ENCODE data around the gene PLCH1. TPM values are rescaled to one million over a fixed set of nuclear protein-coding genes. Genes with fewer than 3 reads are reported as not detected.

PLCH1 gene
- total RNA-seq, 1 experiment from 2014 or later = 0.78 TPM

DNA sequence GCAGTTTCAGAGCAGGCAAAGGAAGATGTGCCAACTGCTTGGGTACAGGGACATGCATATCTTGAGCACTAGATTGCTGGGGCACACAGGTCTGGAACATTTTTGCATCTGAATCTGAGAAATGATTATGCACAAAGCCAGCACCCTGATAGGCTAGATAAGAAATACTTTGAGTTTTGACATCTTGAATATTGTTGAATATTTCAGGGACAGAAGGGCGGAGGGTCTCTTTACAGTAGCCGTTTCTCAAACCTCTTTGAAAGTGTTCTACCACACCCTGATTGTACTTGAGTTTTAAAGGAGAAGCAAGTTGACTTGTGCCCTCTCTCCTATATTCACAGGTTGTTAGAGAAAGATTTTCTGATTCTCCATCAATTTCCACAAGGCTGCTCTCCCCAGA lies 263.3 kb downstream of the PLCH1 start:
- DNase-seq (ENCODE audit: low spot score) = no peak

DNA sequence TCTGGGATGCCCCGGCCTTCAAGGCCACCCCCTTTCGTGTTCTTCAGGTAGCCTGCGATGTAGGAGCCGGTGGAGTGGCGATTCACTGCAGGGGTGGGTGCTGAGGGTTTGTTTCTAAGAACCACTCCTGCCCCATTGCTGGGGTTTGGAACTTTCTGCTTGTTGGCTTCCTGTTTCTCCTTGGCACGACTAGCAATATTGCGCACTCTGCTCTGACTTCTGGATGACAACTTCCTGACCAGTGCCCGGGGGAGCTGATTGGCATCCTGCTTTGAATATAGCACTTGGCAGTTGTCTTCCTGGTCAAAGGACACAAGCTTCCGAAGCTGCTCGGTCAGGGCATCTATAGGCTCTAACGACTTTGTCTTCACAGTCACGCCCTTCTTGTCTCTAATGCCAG lies 263.8 kb downstream of the PLCH1 start:
- DNase-seq (ENCODE audit: low spot score) = no peak

DNA sequence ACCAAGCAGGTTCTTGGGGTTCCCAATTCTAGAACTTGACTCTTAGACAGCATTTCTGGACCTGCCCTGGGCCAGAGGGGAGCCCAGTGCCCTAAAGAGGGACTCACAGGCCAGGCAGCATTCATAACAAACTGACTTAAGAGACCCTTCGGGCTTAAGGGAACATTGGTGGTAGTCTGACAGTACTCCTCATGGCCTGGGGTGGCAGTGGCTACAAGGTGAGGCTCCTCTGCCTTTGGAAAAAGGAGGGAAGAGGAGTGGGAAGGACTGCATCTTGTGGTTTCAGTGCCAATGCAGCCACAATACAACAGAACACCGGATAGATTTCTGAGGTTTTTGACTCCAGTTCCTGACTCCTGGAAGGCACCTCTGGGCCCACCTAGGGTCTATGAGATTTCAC lies 279.2 kb downstream of the PLCH1 start:
- no peak for DNase-seq (ENCODE audit: low spot score)

DNA sequence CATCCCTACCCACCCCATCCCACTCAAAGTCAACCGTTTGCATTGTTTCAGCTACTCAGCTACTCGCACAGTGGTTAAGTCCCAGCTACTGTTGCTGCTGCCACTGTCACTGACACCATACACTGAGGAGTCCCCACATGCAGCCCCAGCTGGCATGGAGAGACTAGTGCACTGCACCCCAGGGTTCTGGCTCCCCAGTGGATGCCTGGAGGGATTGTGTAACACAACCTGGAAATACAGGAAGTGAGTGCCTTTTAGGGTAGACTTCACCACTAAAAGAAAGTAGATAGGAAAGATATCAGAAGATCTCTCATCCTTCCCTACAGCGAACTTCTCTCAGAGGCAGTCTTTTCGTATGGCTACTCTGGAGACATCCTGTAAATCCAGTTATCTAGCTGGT lies 282.2 kb downstream of the PLCH1 start:
- DNase-seq (ENCODE audit: low spot score) = no peak

DNA sequence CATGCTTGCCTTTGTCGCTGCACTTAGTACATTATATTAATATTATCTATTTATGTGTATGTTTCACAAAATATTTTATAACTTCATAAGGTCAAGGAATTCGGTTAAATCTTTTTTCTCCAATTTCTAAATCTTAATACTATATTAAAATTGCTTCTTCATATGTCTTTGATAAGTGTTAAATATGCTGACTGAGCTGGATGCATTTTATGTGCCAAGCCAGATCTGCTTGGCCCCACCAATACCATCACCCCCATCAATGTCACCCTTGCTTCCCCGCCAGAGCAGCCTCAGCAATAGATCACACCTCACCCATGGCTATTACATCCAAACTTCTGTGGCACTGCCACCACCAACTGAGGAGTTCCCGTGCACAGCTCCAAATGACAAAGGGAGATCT lies 287.3 kb downstream of the PLCH1 start:
- no peak for DNase-seq (ENCODE audit: low spot score)

DNA sequence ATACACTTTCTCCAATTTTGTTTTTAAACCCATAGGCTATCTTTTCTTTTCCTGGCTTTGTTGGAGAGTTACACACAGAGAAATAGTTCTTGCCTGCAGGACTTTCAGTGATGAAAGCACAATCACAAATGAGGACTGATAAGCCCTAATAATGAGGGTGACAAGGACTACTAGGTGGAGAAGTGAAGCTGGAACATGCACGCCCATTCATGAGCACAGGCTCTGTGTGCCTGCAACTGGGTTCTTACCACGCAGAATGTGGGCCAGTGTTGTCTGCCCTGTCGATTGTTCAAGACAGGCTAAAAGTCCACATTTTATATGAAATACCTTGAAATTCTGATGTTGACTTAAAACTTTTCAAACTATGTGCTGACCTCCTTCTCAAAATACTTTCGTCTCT lies 289.1 kb downstream of the PLCH1 start:
- no peak for DNase-seq (ENCODE audit: low spot score)

DNA sequence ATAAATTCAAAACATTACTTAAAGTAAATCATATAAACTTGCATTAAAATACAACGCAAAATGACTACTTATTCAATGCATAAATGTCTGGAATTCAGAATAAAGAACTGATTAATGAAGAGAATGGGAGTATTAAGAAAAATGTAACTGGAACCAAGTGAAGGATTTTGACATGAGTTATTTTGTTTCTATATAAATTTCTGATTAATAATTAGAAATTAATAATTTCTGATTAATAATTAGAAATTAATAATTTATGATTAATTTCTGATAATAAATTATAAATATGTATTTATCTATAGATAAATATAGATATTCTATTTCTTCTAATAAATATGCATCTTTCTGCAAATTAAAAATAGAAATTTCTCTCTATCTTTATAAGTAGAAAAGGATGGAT lies 291.4 kb downstream of the PLCH1 start:
- DNase-seq (ENCODE audit: low spot score) = no peak

DNA sequence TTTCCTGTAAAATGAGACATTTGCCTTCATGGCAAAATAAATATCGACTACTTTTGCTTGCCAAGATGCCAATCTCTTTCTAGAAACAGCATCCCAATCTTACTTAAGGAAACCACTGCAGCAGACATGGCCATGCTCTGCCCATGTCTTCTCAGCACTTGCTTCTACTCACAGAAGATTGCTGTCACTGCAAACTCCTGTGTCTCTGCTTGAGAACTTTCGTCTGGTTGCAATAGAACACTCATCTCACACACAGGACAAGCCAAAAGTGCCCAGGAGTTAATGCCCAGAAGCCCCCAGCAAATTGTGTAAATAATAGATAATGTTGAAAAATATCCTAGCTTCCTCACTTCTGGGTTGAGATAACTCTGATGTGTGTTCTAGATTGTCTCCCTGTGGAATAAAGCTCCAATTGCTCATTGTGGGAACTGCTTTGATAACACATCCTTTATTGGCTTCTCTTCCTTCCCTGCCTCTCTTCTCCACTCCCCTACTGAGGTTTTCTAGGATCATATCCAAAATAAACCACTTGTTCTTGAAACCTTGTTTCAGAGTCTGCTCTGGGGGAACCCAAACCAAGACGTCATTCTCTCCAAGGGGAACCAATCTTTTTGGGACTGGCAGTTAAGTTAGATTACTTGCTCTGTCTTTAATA lies 295.1 kb downstream of the PLCH1 start:
- no peak for DNase-seq (ENCODE audit: low spot score)

DNA sequence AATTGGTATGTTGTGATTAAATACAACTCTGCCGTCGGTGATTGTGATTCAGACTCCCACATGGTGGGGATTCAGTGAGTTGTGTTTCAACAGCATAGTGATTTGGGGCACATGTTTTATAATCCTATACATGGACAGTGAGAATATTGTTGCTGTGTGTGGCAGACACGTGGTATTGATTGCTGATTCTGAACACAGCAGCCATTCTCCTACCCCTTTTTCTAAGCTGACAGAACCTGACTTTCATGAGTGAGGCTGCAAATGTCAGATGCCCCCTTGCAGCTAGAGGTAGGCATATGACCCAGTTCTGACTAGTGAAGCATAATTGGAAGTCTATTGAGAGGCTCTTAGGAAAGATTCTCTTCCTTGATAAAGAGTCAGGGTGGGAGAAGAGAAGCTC lies 296.3 kb downstream of the PLCH1 start:
- no peak for DNase-seq (ENCODE audit: low spot score)

DNA sequence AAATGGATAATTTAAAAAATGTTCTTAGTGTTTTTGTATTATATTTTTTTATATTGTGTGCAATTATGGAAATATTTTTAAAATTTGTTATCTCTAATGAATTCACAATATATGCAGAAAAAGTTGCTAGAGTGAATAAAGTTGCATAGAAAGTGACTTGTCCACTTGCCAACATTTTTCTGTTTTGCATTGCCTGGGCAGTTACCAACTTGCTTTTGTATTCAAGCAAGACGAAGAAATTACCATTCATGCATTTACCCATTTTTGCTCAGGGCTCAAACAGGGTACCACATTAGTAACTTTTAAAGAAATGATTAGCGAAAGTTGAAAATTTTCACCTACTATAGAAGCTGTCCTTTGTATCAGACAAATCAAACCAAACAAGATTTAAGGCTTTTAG lies 298.5 kb downstream of the PLCH1 start:
- no peak for DNase-seq (ENCODE audit: low spot score)

DNA sequence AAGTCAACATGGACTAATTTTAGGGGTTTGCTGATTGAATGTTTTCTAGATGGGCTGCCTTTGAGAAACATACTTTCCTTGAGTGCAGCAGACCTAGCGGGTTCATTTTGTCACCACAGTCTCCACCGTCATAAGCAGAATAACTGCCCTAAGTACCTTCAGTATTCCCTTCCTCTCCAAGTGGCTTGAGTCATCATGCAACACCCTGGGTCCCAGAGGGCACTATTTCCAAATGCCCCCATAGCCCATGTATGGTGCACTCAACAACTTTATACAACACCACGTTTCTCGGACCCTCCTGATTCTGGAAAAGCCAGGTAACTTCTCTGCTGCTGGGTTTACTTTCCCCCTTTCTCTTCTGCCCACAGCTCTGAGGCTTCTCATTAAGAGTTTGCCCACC lies 300.1 kb downstream of the PLCH1 start:
- DNase-seq (ENCODE audit: low spot score) = no peak

DNA sequence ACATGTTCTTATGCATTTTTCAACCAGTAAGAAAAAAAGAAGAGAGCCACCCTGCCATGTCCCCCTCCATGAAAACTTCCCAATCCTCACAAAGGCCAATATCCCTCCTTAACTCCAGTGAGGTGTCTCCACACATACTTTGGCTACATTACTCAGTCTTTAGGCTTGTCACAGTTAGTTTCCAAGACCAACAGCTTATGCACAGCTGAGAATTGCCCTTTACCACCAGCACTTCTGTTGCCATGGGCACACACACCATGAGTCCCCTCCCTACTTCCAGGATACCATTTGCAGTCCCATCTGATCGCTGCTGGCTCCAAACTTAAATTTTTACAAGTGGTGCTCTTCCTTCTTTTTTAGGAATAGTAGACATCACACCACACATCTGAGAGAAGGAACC lies 301.1 kb downstream of the PLCH1 start:
- no peak for DNase-seq (ENCODE audit: low spot score)

DNA sequence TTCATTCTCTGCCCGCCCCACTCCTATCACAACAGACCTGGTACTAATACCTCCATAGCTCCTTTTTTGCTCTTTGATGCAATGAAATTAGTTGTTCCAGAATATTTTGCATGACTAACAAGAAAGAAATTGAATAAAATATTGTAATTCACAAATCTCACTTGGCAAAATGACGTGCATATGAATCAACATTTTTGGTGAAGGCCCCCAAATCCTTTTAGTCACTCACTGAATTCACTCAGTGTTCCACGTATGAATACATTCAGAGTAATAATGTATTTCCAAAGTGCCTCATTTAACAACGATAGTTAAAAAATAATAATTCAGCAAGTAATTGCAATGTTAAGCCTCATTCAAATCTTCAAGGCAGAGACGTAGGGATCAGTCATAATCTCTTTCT lies 302.8 kb downstream of the PLCH1 start:
- no peak for DNase-seq (ENCODE audit: low spot score)

DNA sequence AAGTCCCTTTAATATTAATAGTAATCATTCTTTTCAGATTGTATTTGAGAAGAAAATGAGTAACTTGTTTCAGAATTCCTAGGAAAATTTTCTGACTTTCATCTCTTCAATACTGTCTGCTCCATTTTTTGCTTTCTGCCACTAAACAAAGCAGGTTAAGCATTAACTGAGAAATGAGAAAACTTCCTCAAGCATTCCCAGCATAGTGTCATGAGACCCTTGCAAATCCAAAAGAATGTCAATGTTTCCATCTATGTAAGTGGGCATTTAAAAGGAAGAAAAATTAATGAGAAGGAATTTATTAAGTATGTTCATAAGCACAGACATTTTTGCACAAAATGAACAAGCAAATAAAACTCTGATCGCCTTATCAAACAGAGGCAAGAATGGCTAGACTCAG lies 303.4 kb downstream of the PLCH1 start:
- DNase-seq (ENCODE audit: low spot score) = no peak

DNA sequence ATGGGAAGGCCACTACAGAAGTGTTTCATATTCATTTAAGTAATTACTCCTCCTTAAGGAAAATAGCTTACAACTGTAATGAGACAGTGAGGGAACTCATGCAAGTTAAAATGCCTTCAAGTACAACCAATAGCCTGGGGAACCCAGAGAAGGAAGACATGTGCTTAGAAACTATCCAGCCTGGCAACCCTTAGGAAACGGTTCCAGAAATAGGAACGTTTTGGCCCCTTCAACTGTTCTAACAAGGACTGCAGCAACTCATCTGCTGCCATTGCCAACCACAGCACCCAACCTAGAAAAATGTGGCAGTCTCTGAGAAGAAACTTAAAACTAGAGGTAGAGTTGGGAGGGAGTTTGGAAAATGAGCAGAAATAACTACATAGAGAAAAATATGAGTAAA lies 303.8 kb downstream of the PLCH1 start:
- no peak for DNase-seq (ENCODE audit: low spot score)

DNA sequence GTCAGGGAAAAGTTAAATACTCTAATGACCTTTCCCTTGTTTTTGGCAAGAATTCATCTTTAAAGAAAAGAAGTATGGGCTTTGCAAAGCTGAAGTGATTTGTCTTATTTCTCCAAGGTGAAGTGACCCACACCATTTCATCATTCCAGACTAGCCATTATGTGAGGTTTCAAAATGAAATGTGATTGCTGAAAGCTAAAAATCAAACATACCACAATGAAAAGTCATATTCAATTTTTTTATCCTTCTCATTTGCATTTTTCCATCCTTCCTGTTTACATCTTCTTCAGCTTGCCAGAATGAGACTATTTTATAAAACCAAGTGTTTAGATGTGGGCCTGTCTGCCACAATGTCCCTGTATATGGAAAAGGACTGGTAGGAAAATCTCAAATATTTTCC lies 309.1 kb downstream of the PLCH1 start:
- DNase-seq (ENCODE audit: low spot score) = no peak

DNA sequence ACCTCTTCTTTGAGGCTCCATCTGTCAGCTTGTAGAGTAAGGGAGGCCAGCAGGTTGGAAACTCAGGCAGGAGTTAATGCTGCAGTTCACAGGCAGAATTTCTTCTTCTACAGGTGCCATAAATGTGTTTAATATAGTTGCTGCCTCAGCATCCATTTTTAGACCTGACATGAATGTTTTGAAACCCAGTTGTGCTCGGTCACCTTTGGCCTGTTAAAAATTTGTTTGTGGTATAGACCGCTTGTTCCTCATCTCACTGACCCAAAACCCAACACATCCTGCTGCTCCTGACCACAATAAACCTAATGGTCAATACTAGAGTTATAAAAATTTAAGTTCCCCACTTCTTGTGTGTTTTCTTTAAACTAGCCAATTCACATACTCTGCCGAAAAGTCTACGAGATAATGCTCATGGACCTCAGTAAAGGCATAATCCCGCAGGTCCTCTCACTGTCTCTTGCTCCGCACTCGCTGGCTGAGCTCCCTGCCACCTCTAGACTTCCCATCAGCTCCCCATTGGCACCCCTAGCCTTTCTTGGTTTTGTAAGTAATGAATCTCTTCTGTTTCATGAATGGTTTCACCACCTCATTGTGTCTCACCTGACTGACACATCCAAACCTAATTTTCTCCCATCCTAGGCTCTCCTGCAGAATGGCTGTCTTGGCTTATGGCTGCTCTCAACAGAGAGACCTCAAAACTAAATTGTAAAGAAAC lies 312.9 kb downstream of the PLCH1 start:
- no peak for DNase-seq (ENCODE audit: low spot score)

DNA sequence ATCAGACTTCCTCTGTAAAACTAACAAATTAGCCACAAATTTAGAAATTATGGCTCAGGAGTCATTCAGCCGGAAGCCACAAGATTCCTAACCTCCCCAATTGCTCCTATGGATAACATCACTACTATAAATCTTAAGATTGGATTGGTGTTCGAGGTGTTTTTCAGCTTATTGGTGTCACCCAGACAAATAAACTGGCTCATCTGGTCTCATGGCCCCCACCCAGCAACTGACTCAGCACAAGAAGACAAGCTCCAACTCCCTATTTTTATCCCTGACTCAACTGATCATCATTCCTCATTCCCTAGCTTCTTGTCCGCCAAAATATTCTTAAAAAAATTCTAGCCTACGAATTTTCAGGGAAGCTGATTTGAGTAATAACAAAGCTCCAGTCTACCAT lies 316.3 kb downstream of the PLCH1 start:
- peak; percentile 87 for DNase-seq (ENCODE audit: low spot score)

DNA sequence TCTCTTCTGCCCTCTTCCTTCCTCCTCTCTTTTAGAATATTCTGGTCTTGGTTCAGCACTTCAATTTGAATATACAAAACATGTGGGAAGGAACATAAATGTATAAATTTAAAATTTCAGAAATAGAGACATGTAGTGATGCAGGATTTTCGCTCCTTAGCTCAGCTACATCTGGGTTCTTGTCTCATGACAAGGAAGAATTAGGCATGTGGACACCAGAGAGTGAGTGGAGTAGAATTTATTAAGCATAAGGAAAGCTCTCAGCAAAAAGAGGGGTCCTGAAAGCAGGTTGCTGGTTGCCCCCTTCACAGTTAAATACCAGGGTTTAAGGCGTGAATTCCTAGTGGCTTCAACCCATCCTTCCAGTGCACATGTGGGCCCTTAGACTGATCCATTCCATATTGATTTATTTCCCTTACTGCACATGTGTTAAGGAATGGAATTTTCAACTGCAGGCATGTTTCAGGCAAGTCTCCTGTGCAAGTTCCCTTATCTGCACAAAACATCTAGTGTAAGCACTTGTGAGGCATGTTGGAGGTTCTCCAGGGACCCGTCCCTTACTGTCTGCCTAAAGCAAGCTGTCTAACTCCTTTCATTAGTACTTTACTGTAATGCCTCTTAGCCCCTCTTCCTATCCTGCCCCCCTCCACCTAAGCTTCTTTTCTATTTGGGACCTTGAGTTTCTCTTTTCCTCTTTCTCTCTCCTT lies 318.2 kb downstream of the PLCH1 start:
- DNase-seq (ENCODE audit: low spot score) = no peak

DNA sequence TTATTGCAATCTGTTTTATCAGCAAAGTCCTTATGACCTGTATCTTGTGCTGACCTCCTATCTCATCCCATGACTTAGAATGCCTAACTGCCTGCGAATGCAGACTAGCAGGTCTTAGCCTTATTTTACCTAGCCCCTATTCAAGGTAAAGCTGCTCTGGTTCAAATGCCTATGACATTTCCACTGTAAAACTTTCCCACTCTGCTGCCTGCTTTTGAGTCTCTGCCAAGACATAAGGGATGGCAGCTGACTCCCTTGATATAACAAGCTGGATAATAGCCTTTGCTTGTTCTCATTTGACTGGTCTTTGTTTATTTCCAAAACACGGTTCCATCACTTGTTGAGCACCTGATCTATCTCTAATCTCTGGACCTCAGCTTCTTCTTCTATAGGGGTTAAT lies 319.5 kb downstream of the PLCH1 start:
- DNase-seq (ENCODE audit: low spot score) = no peak

DNA sequence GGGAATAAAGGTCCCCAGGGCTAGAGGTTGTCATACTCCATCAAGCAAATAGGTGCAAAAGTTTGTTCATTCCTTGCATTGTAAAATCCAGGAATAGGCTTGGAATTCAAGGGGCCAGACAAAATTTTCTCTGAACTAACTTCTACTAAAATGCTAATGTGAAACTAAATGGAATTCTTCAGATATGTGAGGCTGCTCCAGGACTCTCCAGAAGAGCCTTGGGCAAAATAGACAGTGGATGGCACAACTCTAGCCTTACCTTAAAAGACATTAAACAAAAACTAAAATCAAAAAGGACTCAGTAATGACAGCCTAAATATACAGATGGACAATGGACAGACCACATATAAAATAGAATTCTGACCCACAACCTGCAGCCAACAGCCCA lies 320.6 kb downstream of the PLCH1 start:
- DNase-seq (ENCODE audit: low spot score) = no peak

DNA sequence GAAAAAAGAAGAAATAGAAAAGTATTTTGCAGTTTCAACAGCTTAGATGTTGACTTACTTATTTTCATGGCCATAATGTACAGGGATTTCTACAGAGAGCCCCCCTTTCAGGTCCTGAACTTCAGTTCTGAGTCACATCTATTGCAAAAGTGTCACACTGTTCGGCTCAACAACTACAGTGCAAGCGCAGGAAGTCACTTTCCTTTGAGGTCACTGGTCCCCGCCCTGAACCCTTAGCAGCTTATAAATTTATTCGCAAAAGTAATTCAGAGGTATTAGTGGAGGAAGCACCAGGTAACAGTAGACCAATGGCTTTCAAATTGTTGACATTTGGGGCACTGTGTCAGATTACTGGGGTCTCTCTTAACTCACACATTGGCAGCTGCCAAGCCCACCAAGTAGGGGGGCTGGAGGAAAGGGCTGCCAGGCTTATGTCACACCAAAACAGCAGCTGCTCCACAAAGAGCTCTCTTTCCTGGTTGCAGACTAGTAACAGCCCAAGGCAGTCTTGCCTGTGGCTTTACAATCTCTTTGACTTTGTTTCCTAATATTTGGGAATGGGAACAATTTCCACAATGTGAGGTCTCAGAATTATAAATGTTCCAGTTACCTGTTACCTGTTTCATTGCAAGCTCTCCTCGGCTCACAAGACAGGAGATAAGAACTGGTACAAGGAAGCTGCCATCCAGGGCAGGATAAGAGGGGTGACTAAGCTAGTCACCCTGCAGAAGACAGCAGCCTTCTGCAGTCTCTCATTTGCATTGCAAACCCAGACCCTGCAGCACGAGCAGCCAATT lies 321.1 kb downstream of the PLCH1 start:
- DNase-seq (ENCODE audit: low spot score) = no peak
